Stimulated activated CD8-positive, alpha-beta memory T cell treated with anti-CD3 and anti-CD28 coated beads, Interleukin-4, amount 100 ng/mL, for 48 hours (primary cell): ENCODE results near the gene HACL1.

Source experiments
- DNase-seq: peaks from one replicate; pipeline ENCODE4 v3.0.0-alpha.2; 2020

The HACL1 gene

GRCh38 chr3:15521573-15521965 is 79.8 kb downstream of the HACL1 start, which contains the start of gene COLQ:
COLQ (minus strand) TSS chr3:15521706; CDS start chr3:15521625, 81 bp downstream.
- no peak for DNase-seq

GRCh38 chr3:15520804-15521572 is 80.4 kb downstream of the HACL1 start:
- DNase-seq: no peak

GRCh38 chr3:15520185-15520584 is 81.2 kb downstream of the HACL1 start:
- peak; percentile 34 for DNase-seq

GRCh38 chr3:15519096-15519495 is 82.3 kb downstream of the HACL1 start:
- DNase-seq: no peak

GRCh38 chr3:15514663-15515340 is 86.6 kb downstream of the HACL1 start:
- no peak for DNase-seq

GRCh38 chr3:15513810-15514662 is 87.3 kb downstream of the HACL1 start:
- DNase-seq: no peak

- DNase-seq: no peak
Observed at GRCh38 chr3:15513116-15513515, 88.3 kb downstream of the HACL1 start.

GRCh38 chr3:15512166-15512565 is 89.2 kb downstream of the HACL1 start:
- DNase-seq: no peak

- DNase-seq: no peak
Observed at GRCh38 chr3:15511156-15511555, 90.2 kb downstream of the HACL1 start.
